Mesothelial cell of epicardium (in vitro differentiated cells): ENCODE measurements around the gene DTNA. TPM values are rescaled to one million over a fixed set of nuclear protein-coding genes. Genes with fewer than 3 reads are reported as not detected.

Experiments used
- DNase-seq, 2 experiments: peaks; one replicate each; pipeline ENCODE4 v3.0.0; 2021; ENCODE audit warnings: low spot score in 2 of 2; ENCODE audit not compliant: unreplicated experiment in 2 of 2
- H3K27ac Mint-ChIP-seq: 2 replicates; pipeline ENCODE4 v1.8.0; 2021; ENCODE audit warnings: mixed read lengths
- H3K27me3 Mint-ChIP-seq: 2 replicates; pipeline ENCODE4 v1.8.0; 2021; ENCODE audit warnings: low read depth, mixed read lengths
- H3K36me3 Mint-ChIP-seq: 2 replicates; pipeline ENCODE4 v1.8.0; 2021; ENCODE audit warnings: mixed read lengths
- H3K4me1 Mint-ChIP-seq: 2 replicates; pipeline ENCODE4 v1.8.0; 2021; ENCODE audit warnings: mixed read lengths
- H3K4me3 Mint-ChIP-seq: 2 replicates; pipeline ENCODE4 v1.8.0; 2021; ENCODE audit warnings: mild to moderate bottlenecking, moderate library complexity, mixed read lengths
- H3K9me3 Mint-ChIP-seq: 2 replicates; pipeline ENCODE4 v1.8.0; 2021; ENCODE audit warnings: mixed read lengths
- total RNA-seq: library from RNA; stranded (reverse); gene quantifications from 3 replicates; pipeline ENCODE4 v1.2.1, GENCODE V29; 2021
- TF ChIP-seq, protein P1 (sequence below): fragments of 200-600 bp; sonication (generic); IDR thresholded peaks from one replicate; pipeline ENCODE4 v1.5.0; 2021; ENCODE audit warnings: antibody characterized with exemption; ENCODE audit not compliant: unreplicated experiment

DTNA gene
- total RNA-seq, 1 donor from 2014 or later = 10.1 TPM

DNA sequence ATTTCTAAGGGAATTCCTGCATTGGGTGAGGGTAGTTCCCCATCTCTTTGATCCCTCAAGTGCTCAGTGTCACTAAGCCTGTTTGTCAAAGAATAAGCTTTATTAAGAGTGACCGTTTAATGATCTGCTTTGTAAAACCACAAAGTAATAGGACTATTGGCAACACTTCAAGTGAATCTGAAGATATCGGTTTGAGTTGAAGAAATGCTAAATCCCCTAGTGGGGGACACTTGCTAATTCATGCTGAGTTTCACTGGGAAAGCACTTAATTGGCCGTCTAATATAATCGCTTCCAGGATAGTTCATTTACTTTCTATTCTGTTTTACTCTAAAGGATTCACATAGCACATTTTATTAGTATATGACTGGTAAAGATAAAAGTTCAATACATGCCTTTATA is 54.4 kb downstream of the DTNA start:
- Mint-ChIP-seq H3K27me3 (no peaks in the 10 kb centered on the region), H3K4me1 (peaks cover 3% of the 10 kb centered on the region), H3K9me3 (no peaks in the 10 kb centered on the region), H3K27ac (no peak overlapping the region), H3K4me3 (no peak overlapping the region), H3K36me3 (peaks cover 4% of the 10 kb centered on the region)
- TF ChIP-seq, protein P1, sequence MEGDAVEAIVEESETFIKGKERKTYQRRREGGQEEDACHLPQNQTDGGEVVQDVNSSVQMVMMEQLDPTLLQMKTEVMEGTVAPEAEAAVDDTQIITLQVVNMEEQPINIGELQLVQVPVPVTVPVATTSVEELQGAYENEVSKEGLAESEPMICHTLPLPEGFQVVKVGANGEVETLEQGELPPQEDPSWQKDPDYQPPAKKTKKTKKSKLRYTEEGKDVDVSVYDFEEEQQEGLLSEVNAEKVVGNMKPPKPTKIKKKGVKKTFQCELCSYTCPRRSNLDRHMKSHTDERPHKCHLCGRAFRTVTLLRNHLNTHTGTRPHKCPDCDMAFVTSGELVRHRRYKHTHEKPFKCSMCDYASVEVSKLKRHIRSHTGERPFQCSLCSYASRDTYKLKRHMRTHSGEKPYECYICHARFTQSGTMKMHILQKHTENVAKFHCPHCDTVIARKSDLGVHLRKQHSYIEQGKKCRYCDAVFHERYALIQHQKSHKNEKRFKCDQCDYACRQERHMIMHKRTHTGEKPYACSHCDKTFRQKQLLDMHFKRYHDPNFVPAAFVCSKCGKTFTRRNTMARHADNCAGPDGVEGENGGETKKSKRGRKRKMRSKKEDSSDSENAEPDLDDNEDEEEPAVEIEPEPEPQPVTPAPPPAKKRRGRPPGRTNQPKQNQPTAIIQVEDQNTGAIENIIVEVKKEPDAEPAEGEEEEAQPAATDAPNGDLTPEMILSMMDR = peak; percentile 56
- no peak for DNase-seq

DNA sequence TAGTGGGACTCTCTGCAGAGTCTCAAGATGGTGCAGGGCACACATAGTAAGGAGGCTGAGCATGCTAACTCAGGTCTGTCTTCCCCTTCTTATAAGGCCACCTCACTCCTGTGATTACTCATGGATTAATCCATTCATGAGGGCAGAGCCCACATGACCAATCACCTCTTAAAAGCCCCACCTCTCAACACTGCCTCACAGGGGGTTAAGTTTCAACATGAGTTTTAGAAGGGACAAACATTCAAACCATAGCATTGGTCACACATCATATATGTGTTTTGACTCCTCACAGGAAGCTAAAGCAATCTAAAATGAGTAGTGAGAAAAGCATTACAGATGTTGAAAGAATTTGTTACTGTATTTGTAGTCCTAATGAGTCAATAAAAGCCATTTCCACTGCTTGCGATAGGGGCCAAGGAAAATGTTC is 57.5 kb downstream of the DTNA start:
- TF ChIP-seq, protein P1 = no peak
- Mint-ChIP-seq H3K36me3 (no peaks in the 10 kb centered on the region), H3K27me3 (no peaks in the 10 kb centered on the region), H3K27ac (no peak overlapping the region), H3K4me3 (no peak overlapping the region), H3K4me1 (peaks cover 5% of the 10 kb centered on the region), H3K9me3 (no peaks in the 10 kb centered on the region)
- no peak for DNase-seq

- TF ChIP-seq, protein P1 = no peak
- H3K4me1 Mint-ChIP-seq = peaks cover 32% of the 10 kb centered on the region
- no peak for DNase-seq
- peaks cover 3% of the 10 kb centered on the region for H3K9me3 Mint-ChIP-seq
- H3K27me3 Mint-ChIP-seq = no peaks in the 10 kb centered on the region
- H3K27ac Mint-ChIP-seq = no peak overlapping the region
- no peaks in the 10 kb centered on the region for H3K36me3 Mint-ChIP-seq
- no peak overlapping the region for H3K4me3 Mint-ChIP-seq
Observed at GRCh38 chr18:34771958-34772357, 61.9 kb downstream of the DTNA start.

DNA sequence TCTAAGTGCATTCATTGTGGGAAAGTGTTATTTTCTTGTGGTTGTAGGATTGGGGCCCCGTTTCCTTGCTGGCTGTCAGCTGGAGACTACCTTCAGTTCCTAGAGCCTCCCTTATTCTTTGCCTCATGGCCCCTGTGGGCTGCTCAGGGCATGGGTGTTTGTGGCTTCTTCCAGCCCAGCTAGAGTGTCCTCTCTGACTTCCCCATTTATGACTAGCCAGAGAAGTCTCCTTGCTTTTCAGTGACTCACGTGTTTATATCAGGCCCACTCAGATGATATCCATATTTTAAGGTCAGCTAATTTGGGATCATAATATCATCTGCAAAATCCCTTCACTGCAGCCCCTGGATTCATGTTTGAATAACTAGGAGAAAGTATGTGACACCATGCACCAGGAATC is 62.8 kb downstream of the DTNA start:
- Mint-ChIP-seq H3K9me3 (peaks cover 4% of the 10 kb centered on the region), H3K4me1 (peaks cover 32% of the 10 kb centered on the region), H3K4me3 (no peak overlapping the region), H3K27ac (no peak overlapping the region), H3K36me3 (no peaks in the 10 kb centered on the region), H3K27me3 (no peaks in the 10 kb centered on the region)
- DNase-seq = no peak
- TF ChIP-seq, protein P1 = no peak

DNA sequence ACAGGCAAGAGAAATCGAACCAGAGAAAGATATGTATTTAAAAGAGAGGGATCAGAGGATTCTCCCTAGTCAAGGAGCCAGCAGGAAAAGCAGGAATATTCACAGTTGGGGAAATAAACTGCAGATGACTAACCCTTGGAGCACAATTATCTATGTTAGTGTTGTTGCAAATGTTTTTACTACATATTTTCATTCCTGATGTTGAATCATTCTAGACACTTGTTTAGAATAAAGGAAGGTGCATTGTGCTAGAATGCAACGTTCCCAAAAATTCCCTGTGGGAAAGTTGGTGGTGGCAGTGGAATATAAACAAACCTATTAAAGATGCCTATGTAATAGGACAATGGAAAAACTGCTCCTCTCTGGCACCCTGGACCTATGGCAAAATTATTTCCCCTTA is 63.3 kb downstream of the DTNA start:
- H3K27me3 Mint-ChIP-seq = no peaks in the 10 kb centered on the region
- peaks cover 4% of the 10 kb centered on the region for H3K9me3 Mint-ChIP-seq
- no peak overlapping the region for H3K4me3 Mint-ChIP-seq
- no peak for DNase-seq
- H3K27ac Mint-ChIP-seq = no peak overlapping the region
- TF ChIP-seq, protein P1 = no peak
- peaks cover 32% of the 10 kb centered on the region for H3K4me1 Mint-ChIP-seq
- H3K36me3 Mint-ChIP-seq = no peaks in the 10 kb centered on the region
